Neural cell (in vitro differentiated cells): Measurements from ENCODE around the gene TMEM135.

Experiments used
- EP300 ChIP-seq: fragments of 450-650 bp; conservative IDR thresholded peaks from 2 replicates; pipeline ENCODE4 v1.6.1; 2014; ENCODE audit warnings: antibody characterized with exemption, mild to moderate bottlenecking, moderate library complexity; ENCODE audit not compliant: poor library complexity, severe bottlenecking
- EZH2 ChIP-seq: fragments of 200-600, 300-800 bp; shearing (Covaris generic), sonication (generic); IDR thresholded peaks from 2 replicates; pipeline ENCODE4 v1.6.1; 2014; ENCODE audit warnings: antibody characterized with exemption, low read length, borderline replicate concordance, mild to moderate bottlenecking; ENCODE audit not compliant: insufficient read depth, poor library complexity, severe bottlenecking
- POLR2AphosphoS5 ChIP-seq: IDR thresholded peaks from 2 replicates; pipeline ENCODE4 v1.6.1; 2012
- SMC3 ChIP-seq: fragments of 450-650 bp; conservative IDR thresholded peaks from 2 replicates; pipeline ENCODE4 v1.6.1; 2014; ENCODE audit warnings: antibody characterized with exemption, mild to moderate bottlenecking, moderate library complexity; ENCODE audit not compliant: poor library complexity
- TAF1 ChIP-seq: IDR thresholded peaks from 2 replicates; pipeline ENCODE4 v1.6.1; 2012; ENCODE audit warnings: low read depth
- TF ChIP-seq, protein P1 (sequence below): fragments of 450-650 bp; IDR thresholded peaks from 2 replicates; pipeline ENCODE4 v1.5.1; 2014; ENCODE audit warnings: antibody characterized with exemption, mild to moderate bottlenecking, moderate library complexity; ENCODE audit not compliant: poor library complexity, severe bottlenecking
- TF ChIP-seq, protein P2 (sequence below): IDR thresholded peaks from 2 replicates; pipeline ENCODE4 v1.6.1; 2012; ENCODE audit warnings: borderline replicate concordance

- TF ChIP-seq TAF1 (no peak), POLR2AphosphoS5 (no peak), EZH2 (no peak), EP300 (no peak), SMC3 (no peak)
- TF ChIP-seq, protein P1, sequence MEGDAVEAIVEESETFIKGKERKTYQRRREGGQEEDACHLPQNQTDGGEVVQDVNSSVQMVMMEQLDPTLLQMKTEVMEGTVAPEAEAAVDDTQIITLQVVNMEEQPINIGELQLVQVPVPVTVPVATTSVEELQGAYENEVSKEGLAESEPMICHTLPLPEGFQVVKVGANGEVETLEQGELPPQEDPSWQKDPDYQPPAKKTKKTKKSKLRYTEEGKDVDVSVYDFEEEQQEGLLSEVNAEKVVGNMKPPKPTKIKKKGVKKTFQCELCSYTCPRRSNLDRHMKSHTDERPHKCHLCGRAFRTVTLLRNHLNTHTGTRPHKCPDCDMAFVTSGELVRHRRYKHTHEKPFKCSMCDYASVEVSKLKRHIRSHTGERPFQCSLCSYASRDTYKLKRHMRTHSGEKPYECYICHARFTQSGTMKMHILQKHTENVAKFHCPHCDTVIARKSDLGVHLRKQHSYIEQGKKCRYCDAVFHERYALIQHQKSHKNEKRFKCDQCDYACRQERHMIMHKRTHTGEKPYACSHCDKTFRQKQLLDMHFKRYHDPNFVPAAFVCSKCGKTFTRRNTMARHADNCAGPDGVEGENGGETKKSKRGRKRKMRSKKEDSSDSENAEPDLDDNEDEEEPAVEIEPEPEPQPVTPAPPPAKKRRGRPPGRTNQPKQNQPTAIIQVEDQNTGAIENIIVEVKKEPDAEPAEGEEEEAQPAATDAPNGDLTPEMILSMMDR, result no peak
- TF ChIP-seq, protein P2, sequence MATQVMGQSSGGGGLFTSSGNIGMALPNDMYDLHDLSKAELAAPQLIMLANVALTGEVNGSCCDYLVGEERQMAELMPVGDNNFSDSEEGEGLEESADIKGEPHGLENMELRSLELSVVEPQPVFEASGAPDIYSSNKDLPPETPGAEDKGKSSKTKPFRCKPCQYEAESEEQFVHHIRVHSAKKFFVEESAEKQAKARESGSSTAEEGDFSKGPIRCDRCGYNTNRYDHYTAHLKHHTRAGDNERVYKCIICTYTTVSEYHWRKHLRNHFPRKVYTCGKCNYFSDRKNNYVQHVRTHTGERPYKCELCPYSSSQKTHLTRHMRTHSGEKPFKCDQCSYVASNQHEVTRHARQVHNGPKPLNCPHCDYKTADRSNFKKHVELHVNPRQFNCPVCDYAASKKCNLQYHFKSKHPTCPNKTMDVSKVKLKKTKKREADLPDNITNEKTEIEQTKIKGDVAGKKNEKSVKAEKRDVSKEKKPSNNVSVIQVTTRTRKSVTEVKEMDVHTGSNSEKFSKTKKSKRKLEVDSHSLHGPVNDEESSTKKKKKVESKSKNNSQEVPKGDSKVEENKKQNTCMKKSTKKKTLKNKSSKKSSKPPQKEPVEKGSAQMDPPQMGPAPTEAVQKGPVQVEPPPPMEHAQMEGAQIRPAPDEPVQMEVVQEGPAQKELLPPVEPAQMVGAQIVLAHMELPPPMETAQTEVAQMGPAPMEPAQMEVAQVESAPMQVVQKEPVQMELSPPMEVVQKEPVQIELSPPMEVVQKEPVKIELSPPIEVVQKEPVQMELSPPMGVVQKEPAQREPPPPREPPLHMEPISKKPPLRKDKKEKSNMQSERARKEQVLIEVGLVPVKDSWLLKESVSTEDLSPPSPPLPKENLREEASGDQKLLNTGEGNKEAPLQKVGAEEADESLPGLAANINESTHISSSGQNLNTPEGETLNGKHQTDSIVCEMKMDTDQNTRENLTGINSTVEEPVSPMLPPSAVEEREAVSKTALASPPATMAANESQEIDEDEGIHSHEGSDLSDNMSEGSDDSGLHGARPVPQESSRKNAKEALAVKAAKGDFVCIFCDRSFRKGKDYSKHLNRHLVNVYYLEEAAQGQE, result no peak
Observed at GRCh38 chr11:87046824-87047223, 9.1 kb downstream of the TMEM135 start.
